ENCODE measurements around the gene ARMC9.
A peak's percentile ranks its signal among the peaks of the same experiment; 100 is the strongest.
"Not testable (repeated sequence)": the region's sequence is repeated elsewhere in the genome, so short reads cannot be mapped to it uniquely, and the experiment has no call there.

ARMC9 gene

DNA sequence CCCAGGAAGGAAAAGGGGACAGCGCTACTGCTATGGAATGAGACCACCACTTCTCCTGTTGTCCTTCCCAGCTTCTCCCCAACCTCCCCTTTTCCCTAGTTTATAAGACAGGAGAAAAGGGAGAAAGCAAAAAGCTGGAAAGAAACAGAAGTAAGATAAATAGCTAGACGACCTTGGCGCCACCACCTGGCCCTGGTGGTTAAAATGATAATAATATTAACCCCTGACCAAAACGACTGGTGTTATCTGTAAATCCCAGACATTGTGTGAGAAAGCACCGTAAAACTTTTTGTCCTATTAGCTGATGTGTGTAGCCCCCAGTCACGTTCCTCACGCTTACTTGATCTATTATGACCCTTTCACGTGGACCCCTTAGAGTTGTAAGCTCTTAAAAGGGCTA is 202.2 kb downstream of the ARMC9 start:
- DNase-seq (ENCODE audit: low read depth): not testable (repeated sequence)

- DNase-seq (ENCODE audit: low read depth): not testable (repeated sequence)
Measured at GRCh38 chr2:231401101-231401500, 202.7 kb downstream of the ARMC9 start.

GRCh38 chr2:231403421-231404182 is 205.2 kb downstream of the ARMC9 start:
- not testable (repeated sequence) for DNase-seq (ENCODE audit: low read depth)

DNA sequence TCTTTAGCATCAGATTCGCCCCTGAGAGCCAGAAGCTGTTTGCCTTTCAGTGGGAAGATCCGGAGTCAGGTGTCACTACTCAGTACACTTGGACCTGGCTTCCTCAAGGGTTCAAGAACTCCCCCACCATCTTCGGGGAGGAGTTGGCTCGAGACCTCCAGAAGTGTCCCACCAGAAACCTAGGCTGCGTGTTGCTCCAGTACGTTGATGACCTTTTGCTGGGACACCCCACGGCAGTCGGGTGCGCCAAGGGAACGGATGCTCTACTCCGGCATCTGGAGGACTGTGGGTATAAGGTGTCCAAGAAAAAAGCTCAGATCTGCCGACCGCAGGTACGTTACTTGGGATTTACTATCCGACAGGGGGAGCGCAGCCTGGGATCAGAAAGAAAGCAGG is 205.8 kb downstream of the ARMC9 start:
- not testable (repeated sequence) for DNase-seq (ENCODE audit: low read depth)

- not testable (repeated sequence) for DNase-seq (ENCODE audit: low read depth)
Measured at GRCh38 chr2:231405601-231406367, 207.4 kb downstream of the ARMC9 start.

- DNase-seq (ENCODE audit: low read depth): not testable (repeated sequence)
Measured at GRCh38 chr2:231407686-231408085, 209.3 kb downstream of the ARMC9 start.

- not testable (repeated sequence) for DNase-seq (ENCODE audit: low read depth)
Measured at GRCh38 chr2:231408304-231408703, 209.9 kb downstream of the ARMC9 start.

GRCh38 chr2:231409776-231410175 is 211.3 kb downstream of the ARMC9 start:
- DNase-seq (ENCODE audit: low read depth): no peak

DNA sequence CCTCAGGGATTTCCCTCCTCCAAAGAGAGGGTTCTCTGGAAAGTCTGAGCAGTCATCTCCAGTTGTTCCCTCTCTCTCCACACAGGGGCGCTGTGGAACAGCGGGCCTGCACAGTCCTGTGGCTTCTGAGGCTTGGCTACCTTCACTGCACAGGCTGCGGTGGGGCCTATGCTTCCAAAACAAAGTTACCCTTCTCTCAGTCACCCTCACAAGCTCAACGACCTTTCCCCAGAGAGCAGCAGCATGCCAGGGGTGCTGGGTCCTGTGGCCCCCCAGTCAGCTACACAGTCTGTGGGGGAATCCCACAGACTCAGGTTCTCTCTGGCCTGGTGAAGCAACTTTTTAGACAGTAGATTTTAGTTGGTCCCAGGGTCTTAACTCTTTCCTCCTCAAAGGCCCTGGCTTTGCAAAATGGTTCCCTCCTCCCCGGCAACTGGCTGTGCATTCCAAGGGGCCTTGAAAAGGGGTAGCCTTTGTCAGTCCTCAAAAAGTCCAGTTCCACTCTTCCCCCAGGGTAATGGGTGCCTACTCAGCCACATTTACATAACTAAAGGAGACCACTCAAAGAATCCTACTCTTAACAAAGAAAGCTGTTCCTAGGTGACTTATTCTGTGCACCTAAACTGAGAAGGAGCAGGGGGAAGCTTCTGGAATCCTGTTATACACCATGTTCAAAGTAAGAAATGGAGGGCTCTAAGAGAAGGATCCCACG is 212.0 kb downstream of the ARMC9 start:
- DNase-seq (ENCODE audit: low read depth): no peak

GRCh38 chr2:231411237-231411636 is 212.8 kb downstream of the ARMC9 start:
- DNase-seq (ENCODE audit: low read depth): no peak

- peak; percentile 53 for DNase-seq (ENCODE audit: low read depth)
Measured at GRCh38 chr2:231411831-231412617, 213.6 kb downstream of the ARMC9 start.

DNA sequence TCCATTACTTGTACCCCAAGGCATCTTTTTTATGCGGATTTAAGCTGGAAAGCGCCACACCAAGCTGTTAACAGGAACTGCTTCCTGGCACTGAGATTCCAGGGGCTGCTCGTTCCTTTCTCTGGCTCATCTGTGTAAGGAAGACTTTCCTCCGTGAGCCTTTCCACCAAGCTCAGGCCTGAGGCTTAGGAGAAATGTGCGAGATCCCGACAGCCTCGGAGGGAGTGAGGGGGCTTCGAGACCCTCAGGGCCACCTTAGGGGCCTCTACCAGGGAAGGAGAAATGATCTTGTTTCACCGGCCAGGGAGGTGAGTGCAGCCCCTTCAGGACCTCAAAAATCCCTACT is 214.2 kb downstream of the ARMC9 start:
- no peak for DNase-seq (ENCODE audit: low read depth)

DNA sequence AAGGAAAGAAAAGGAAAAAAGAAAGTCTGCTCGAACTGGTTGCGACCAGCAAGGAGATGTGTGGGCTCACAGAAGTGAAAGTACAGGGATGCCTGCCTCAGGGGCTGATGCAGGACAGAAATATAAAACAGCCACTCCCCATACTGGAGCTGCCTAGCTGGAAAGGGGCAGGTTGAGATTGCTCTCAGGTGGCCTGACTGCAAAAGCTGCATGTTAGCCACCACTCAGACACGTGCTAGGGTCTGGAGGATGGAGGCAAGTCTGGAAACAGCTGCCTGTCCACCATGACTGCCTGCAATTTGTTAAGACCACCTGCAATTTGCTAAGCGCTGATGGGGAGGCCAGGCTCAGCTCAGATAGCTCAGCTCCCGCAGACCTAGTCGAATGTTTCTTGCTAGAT is 215.0 kb downstream of the ARMC9 start:
- DNase-seq (ENCODE audit: low read depth): no peak

GRCh38 chr2:231413921-231414476 is 215.6 kb downstream of the ARMC9 start:
- no peak for DNase-seq (ENCODE audit: low read depth)

DNA sequence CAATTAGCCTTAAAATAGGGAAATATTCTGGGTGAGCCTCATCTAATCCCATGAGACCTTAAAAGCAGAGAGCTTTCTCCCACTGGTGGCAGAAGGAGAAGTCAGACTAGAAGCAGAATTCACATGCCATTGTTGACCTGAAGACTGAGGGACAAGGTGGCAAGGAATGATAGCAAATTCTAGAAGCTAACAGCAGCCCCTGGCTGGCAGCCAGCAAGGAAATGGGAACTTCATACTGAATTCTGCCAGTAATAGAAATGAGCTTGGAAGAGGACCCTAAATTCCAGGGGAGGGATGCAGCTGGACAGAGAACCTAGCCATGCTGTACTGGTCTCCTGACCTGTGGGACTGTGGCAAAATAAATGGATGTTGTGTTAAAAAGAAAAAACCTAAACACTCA is 216.6 kb downstream of the ARMC9 start:
- no peak for DNase-seq (ENCODE audit: low read depth)

GRCh38 chr2:231418820-231419640 is 220.6 kb downstream of the ARMC9 start:
- no peak for DNase-seq (ENCODE audit: low read depth)

GRCh38 chr2:231421051-231421580 is 222.7 kb downstream of the ARMC9 start:
- DNase-seq (ENCODE audit: low read depth): no peak

DNA sequence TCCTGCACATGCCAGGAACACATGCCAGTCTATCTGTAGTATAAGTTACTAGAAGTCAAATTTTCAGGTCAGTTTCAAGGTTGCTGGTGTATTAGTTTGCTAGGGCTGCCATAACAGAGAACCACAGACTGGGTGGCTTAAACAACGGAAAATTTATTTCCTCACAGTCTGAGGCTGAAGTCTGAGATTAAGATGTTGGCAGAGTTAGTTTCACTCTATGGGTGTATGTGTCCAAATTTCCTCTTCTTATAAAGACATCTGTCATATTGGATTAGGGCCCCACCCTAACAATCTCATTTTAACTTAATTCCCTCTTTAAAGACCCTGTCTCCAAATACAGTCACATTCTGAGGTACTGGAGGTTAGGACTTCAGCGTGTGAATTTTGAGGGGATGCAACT is 223.6 kb downstream of the ARMC9 start:
- no peak for DNase-seq (ENCODE audit: low read depth)

DNA sequence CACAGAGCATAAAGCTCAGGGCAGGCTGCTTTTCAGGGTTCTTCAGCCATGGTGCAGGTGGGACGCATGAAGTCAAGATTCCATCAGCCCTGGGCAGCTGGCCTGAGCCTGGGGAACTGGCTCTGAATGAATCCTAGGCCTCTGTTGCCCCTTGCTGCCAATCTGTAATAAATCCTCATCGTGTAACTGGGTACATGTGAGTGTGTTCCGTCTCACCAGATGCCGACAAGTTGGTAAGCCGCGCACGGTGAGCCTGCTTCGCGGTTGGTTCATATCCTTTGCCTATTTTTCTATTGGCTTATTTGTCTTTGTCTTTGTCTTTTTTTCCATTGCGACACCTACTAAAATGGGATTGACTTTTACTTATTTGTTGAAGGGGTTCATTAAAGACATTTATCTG is 224.7 kb downstream of the ARMC9 start:
- DNase-seq (ENCODE audit: low read depth): no peak

Measured in stimulated activated CD8-positive, alpha-beta memory T cell treated with anti-CD3 and anti-CD28 coated beads, Interleukin-15, amount 100 ng/mL, for 1 hour (primary cell).